OCI-LY7 (cell line): ENCODE data around the gene TOP2B. TPM values are rescaled to one million over a fixed set of nuclear protein-coding genes. Genes with fewer than 3 reads are reported as not detected.

Source experiments
- BruUV-seq: library from RNA; stranded (reverse); fragments of 400-500 nt; replicated peaks from 2 replicates; lab custom pipeline; 2021; lab: Mats Ljungman, UMichigan
- CTCF ChIA-PET: fragments of 300-600 bp; sonication (Branson Sonifier 250); formaldehyde crosslinking; loops from one replicate; lab custom pipeline; 2022; ENCODE audit warnings: antibody characterized with exemption; ENCODE audit not compliant: unreplicated experiment; lab: Charles Lee
- POLR2A ChIA-PET: fragments of 300-600 bp; sonication (Branson Sonifier 250); formaldehyde crosslinking; loops from one replicate; lab custom pipeline; 2022; ENCODE audit warnings: antibody characterized with exemption; lab: Charles Lee
- DNase-seq: peaks from one replicate; pipeline ENCODE4 v3.0.0-alpha.2; 2015; ENCODE audit warnings: low spot score
- H2AFZ ChIP-seq: fragments of 200-600 bp; sonication (generic), shearing (Covaris generic); 2 replicates; pipeline ENCODE4 v1.6.1; 2014; ENCODE audit warnings: mild to moderate bottlenecking, antibody characterized with exemption, low read length, moderate library complexity
- H3K27ac ChIP-seq: fragments of 200-600 bp; sonication (generic); 2 replicates; pipeline ENCODE4 v1.5.1; 2014; ENCODE audit warnings: mixed run types, low read depth, mild to moderate bottlenecking, moderate library complexity, low read length, inconsistent platforms; ENCODE audit not compliant: poor library complexity, severe bottlenecking
- H3K36me3 ChIP-seq: fragments of 200-600 bp; sonication (generic); 2 replicates; pipeline ENCODE4 v1.6.1; 2014; ENCODE audit warnings: mild to moderate bottlenecking, antibody characterized with exemption, low read length, moderate library complexity, mixed read lengths; ENCODE audit not compliant: insufficient read depth
- H3K4me1 ChIP-seq: fragments of 200-600 bp; sonication (generic); 2 replicates; pipeline ENCODE4 v1.5.1; 2014; ENCODE audit warnings: mild to moderate bottlenecking, low read length; ENCODE audit not compliant: insufficient read depth, poor library complexity, severe bottlenecking
- H3K4me2 ChIP-seq: fragments of 200-600 bp; sonication (generic); 2 replicates; pipeline ENCODE4 v1.6.1; 2014; ENCODE audit warnings: mild to moderate bottlenecking, low read length
- H3K4me3 ChIP-seq: fragments of 200-600 bp; sonication (generic); 2 replicates; pipeline ENCODE4 v1.5.1; 2014; ENCODE audit warnings: mild to moderate bottlenecking, low read depth, low read length; ENCODE audit not compliant: poor library complexity, severe bottlenecking
- H3K79me2 ChIP-seq: fragments of 200-600 bp; sonication (generic); 2 replicates; pipeline ENCODE4 v1.6.1; 2016; ENCODE audit warnings: low read depth, mild to moderate bottlenecking, low read length, moderate library complexity, mixed read lengths; ENCODE audit not compliant: insufficient read depth
- H3K9me2 ChIP-seq: fragments of 200-600 bp; sonication (generic); 2 replicates; pipeline ENCODE4 v1.6.1; 2016; ENCODE audit warnings: mild to moderate bottlenecking, low read length, mixed read lengths; ENCODE audit not compliant: insufficient read depth
- H3K9me3 ChIP-seq: fragments of 200-600 bp; sonication (generic); 2 replicates; pipeline ENCODE4 v1.6.1; 2014; ENCODE audit warnings: mild to moderate bottlenecking, mixed run types, low read length, mixed read lengths
- H4K20me1 ChIP-seq: fragments of 200-600 bp; sonication (generic); 2 replicates; pipeline ENCODE4 v1.6.1; 2014; ENCODE audit warnings: mild to moderate bottlenecking, antibody characterized with exemption, low read length, moderate library complexity, mixed read lengths; ENCODE audit not compliant: insufficient read depth
- EZH2phosphoT487 ChIP-seq: fragments of 200-600 bp; sonication (generic); IDR thresholded peaks from 2 replicates; pipeline ENCODE4 v1.6.1; 2018; ENCODE audit warnings: low read depth, borderline replicate concordance, mild to moderate bottlenecking, mixed run types, antibody characterized with exemption, low read length, moderate library complexity, mixed read lengths
- intact Hi-C: fragments of 100-400 bp; cut with micrococcal nuclease; formaldehyde crosslinking; loops from one replicate; pipeline ENCODE4 v1.10.0; 2022; ENCODE audit not compliant: unreplicated experiment
- total RNA-seq, 2 experiments: library from RNA; depleted of rRNA in 1 of 2; stranded (reverse); fragments of >200 nt in 1 of 2; shearing (Covaris generic) in 1 of 2; gene quantifications; 2 replicates each; pipeline ENCODE4 v1.2.3, GENCODE V29; 2014 to 2022
- TF ChIP-seq, protein P1 (sequence below): fragments of 200-600 bp; sonication (generic); conservative IDR thresholded peaks from 2 replicates; pipeline ENCODE4 v1.5.1; 2014; ENCODE audit warnings: mild to moderate bottlenecking, antibody characterized with exemption, low read length, moderate library complexity, mixed read lengths

TOP2B gene
- total RNA-seq, 2 experiments from 2014 or later = 162 to 264 TPM

DNA sequence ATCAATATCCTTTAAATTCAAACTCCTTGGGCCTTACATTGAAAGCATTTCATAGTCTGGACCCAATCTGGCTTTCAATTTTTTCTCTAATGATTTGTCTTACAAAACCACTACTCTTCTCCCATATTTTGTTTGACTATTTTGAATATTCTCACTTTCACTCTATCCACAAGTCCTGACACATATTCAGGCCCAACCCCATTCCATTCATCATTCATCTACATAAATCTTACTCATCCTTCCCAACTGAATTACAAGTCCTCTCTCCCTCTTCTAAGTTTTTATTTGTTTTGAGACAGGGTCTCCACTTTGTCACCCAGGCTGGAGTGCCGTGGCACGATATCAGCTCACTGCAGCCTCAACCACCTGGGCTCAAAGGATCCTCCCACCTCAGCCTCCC, 43.6 kb downstream of the TOP2B start:
- POLR2A ChIA-PET = interaction anchor here (1.3 kb wide), 1 partner anchor 9 kb away, joined by 3 read pairs; no protein-coding TSS in a partner anchor
- no peak for DNase-seq
- CTCF ChIA-PET = no interaction called here

DNA sequence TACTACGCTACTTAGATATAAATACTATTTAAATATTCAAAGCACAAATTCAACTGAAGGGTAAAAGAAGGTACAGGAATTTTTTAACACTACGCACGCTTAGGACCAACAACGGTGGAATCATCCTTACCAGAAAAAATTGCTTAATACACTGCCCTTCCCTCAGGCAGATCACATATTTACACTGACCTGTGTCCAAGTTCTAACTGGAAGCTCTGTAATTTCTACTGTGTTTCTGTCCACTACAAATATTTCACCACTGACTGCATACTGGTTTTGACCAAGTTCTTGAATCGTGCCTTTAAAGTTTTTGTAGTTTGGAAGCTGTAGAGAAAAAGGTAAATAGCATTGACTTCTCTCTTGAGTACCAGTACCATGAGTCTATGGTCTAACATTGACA, 44.2 kb downstream of the TOP2B start:
- no TSS peak for BruUV-seq
- POLR2A ChIA-PET = interaction anchor here (0.8 to 1.3 kb wide), 2 partner anchors 8 to 17 kb away, joined by 3 read pairs; no protein-coding TSS in a partner anchor
- no peak for TF ChIP-seq EZH2phosphoT487
- TF ChIP-seq, protein P1, sequence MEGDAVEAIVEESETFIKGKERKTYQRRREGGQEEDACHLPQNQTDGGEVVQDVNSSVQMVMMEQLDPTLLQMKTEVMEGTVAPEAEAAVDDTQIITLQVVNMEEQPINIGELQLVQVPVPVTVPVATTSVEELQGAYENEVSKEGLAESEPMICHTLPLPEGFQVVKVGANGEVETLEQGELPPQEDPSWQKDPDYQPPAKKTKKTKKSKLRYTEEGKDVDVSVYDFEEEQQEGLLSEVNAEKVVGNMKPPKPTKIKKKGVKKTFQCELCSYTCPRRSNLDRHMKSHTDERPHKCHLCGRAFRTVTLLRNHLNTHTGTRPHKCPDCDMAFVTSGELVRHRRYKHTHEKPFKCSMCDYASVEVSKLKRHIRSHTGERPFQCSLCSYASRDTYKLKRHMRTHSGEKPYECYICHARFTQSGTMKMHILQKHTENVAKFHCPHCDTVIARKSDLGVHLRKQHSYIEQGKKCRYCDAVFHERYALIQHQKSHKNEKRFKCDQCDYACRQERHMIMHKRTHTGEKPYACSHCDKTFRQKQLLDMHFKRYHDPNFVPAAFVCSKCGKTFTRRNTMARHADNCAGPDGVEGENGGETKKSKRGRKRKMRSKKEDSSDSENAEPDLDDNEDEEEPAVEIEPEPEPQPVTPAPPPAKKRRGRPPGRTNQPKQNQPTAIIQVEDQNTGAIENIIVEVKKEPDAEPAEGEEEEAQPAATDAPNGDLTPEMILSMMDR = no peak

More for the DNA sequence above, 43.6 kb downstream of the TOP2B start:
- Histone ChIP-seq H4K20me1 (no peaks in the 10 kb centered on the region), H3K9me3 (no peaks in the 10 kb centered on the region), H3K36me3 (peaks cover 98% of the 10 kb centered on the region), H3K4me2 (no peak overlapping the region), H3K4me3 (no peak overlapping the region), H3K9me2 (no peaks in the 10 kb centered on the region), H2AFZ (no peak overlapping the region), H3K79me2 (no peaks in the 10 kb centered on the region), H3K4me1 (no peaks in the 10 kb centered on the region), H3K27ac (no peak overlapping the region)
- TF ChIP-seq, protein P1 = no peak
- TF ChIP-seq EZH2phosphoT487 = no peak
- intact Hi-C loops = no loop called here
- no TSS peak for BruUV-seq

DNA sequence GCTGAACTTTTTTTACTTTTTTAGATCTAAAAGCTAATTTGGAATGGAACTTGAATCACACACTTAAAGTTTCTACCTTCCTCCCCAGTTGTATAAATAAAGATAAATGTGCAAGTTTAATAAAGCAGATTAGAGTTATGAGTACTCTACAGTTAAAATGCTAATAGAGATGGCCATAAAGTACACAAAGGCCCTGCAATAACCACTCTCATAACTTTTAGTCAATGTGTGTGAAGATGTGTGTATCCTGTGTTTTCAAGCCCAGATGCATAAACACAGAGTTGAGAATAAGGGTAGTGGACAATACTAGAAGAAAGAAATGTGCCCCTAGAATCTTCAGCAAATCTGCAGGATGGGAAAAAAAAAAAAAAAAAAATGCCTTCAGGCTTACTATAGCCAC, 45.3 kb downstream of the TOP2B start:
- peaks cover 96% of the 10 kb centered on the region for H3K36me3 ChIP-seq
- no peaks in the 10 kb centered on the region for H3K79me2 ChIP-seq
- no peaks in the 10 kb centered on the region for H3K9me3 ChIP-seq
- H3K9me2 ChIP-seq = no peaks in the 10 kb centered on the region
- H3K27ac ChIP-seq = no peak overlapping the region
- intact Hi-C loops = no loop called here
- no peaks in the 10 kb centered on the region for H4K20me1 ChIP-seq
- H3K4me1 ChIP-seq = no peaks in the 10 kb centered on the region
- no peak overlapping the region for H3K4me2 ChIP-seq
- POLR2A ChIA-PET = interaction anchor here (1.1 kb wide), 1 partner anchor 14 kb away, joined by 3 read pairs; no protein-coding TSS in a partner anchor
- no TSS peak for BruUV-seq
- no peak overlapping the region for H2AFZ ChIP-seq
- CTCF ChIA-PET = no interaction called here
- no peak overlapping the region for H3K4me3 ChIP-seq
- DNase-seq = no peak
- TF ChIP-seq EZH2phosphoT487 = no peak
- TF ChIP-seq, protein P1 = no peak

More for the DNA sequence above, 44.2 kb downstream of the TOP2B start:
- Histone ChIP-seq H3K27ac (no peak overlapping the region), H4K20me1 (no peaks in the 10 kb centered on the region), H3K9me3 (no peaks in the 10 kb centered on the region), H3K9me2 (no peaks in the 10 kb centered on the region), H3K4me2 (no peak overlapping the region), H3K4me1 (no peaks in the 10 kb centered on the region), H3K79me2 (no peaks in the 10 kb centered on the region), H3K36me3 (peaks cover 96% of the 10 kb centered on the region), H3K4me3 (no peak overlapping the region), H2AFZ (no peak overlapping the region)
- intact Hi-C loops = no loop called here
- CTCF ChIA-PET = no interaction called here
- no peak for DNase-seq
